H9 (cell line): ENCODE results near the gene CRMP1. TPM values are rescaled to one million over a fixed set of nuclear protein-coding genes. Genes with fewer than 3 reads are reported as not detected.

Experiments used
- DNase-seq: peaks from one replicate; pipeline ENCODE4 v3.0.0-alpha.2; 2017
- H2AFZ ChIP-seq: one replicate; pipeline ENCODE4 v1.6.1; 2013; ENCODE audit warnings: mild to moderate bottlenecking, low read length, control low read depth, moderate library complexity
- H2AK5ac ChIP-seq: 2 replicates; pipeline ENCODE4 v1.6.1; 2013; ENCODE audit warnings: low read length, control low read depth, mixed read lengths; ENCODE audit not compliant: insufficient read length
- H2BK120ac ChIP-seq: one replicate; pipeline ENCODE4 v1.6.1; 2013; ENCODE audit warnings: low read depth, mild to moderate bottlenecking, low read length, control low read depth, inconsistent platforms; ENCODE audit not compliant: poor library complexity, severe bottlenecking
- H2BK12ac ChIP-seq: 2 replicates; pipeline ENCODE4 v1.6.1; 2013; ENCODE audit warnings: low read length, control low read depth, mixed read lengths, low read depth; ENCODE audit not compliant: insufficient read length
- H2BK15ac ChIP-seq: 2 replicates; pipeline ENCODE4 v1.6.1; 2013; ENCODE audit warnings: low read depth, low read length, control low read depth
- H2BK20ac ChIP-seq: one replicate; pipeline ENCODE4 v1.6.1; 2013; ENCODE audit warnings: low read depth, mild to moderate bottlenecking, low read length, control low read depth, inconsistent platforms; ENCODE audit not compliant: poor library complexity, severe bottlenecking
- H2BK5ac ChIP-seq: 2 replicates; pipeline ENCODE4 v1.6.1; 2013; ENCODE audit warnings: low read length, control low read depth, mixed read lengths; ENCODE audit not compliant: insufficient read length
- H3K14ac ChIP-seq: 2 replicates; pipeline ENCODE4 v1.6.1; 2013; ENCODE audit warnings: low read length, control low read depth; ENCODE audit not compliant: insufficient read depth
- H3K18ac ChIP-seq: 2 replicates; pipeline ENCODE4 v1.6.1; 2013; ENCODE audit warnings: low read depth, mild to moderate bottlenecking, mixed read lengths, low read length, control low read depth; ENCODE audit not compliant: insufficient read length
- H3K23ac ChIP-seq: 2 replicates; pipeline ENCODE4 v1.6.1; 2013; ENCODE audit warnings: low read length, control low read depth, mixed read lengths, low read depth; ENCODE audit not compliant: insufficient read length
- H3K23me2 ChIP-seq: 2 replicates; pipeline ENCODE4 v1.6.1; 2013; ENCODE audit warnings: low read depth, mild to moderate bottlenecking, mixed read lengths, low read length, control low read depth; ENCODE audit not compliant: insufficient read length, poor library complexity, severe bottlenecking
- H3K27ac ChIP-seq: 2 replicates; pipeline ENCODE4 v1.5.1; 2013; ENCODE audit warnings: low read length, control low read depth, mixed read lengths, low read depth; ENCODE audit not compliant: insufficient read length
- H3K27me3 ChIP-seq: 2 replicates; pipeline ENCODE4 v1.6.1; 2013; ENCODE audit warnings: low read length, control low read depth, inconsistent platforms; ENCODE audit not compliant: insufficient read depth
- H3K4ac ChIP-seq: 2 replicates; pipeline ENCODE4 v1.6.1; 2013; ENCODE audit warnings: low read depth, mild to moderate bottlenecking, control low read depth, inconsistent platforms, low read length, moderate library complexity
- H3K4me1 ChIP-seq: 2 replicates; pipeline ENCODE4 v1.6.1; 2013; ENCODE audit warnings: low read length, control low read depth, inconsistent platforms; ENCODE audit not compliant: insufficient read depth
- H3K4me2 ChIP-seq: 2 replicates; pipeline ENCODE4 v1.6.1; 2013; ENCODE audit warnings: low read length, control low read depth, mixed read lengths; ENCODE audit not compliant: insufficient read length, insufficient read depth
- H3K56ac ChIP-seq: 2 replicates; pipeline ENCODE4 v1.6.1; 2013; ENCODE audit warnings: low read depth, mild to moderate bottlenecking, mixed read lengths, low read length, control low read depth; ENCODE audit not compliant: insufficient read length
- H3K79me1 ChIP-seq: 2 replicates; pipeline ENCODE4 v1.6.1; 2013; ENCODE audit warnings: low read depth, mild to moderate bottlenecking, moderate library complexity, low read length, control low read depth, inconsistent platforms; ENCODE audit not compliant: insufficient read depth, poor library complexity, severe bottlenecking
- H3K79me2 ChIP-seq: 2 replicates; pipeline ENCODE4 v1.6.1; 2013; ENCODE audit warnings: low read length, control low read depth, inconsistent platforms; ENCODE audit not compliant: insufficient read depth
- H3K9ac ChIP-seq: 2 replicates; pipeline ENCODE4 v1.6.1; 2013; ENCODE audit warnings: low read length, control low read depth, mixed read lengths; ENCODE audit not compliant: insufficient read length; ENCODE audit errors: extremely low read depth
- H3K9me3 ChIP-seq: one replicate; pipeline ENCODE4 v1.6.1; 2013; ENCODE audit warnings: low read depth, low read length, inconsistent platforms; ENCODE audit not compliant: control insufficient read depth
- H3T11ph ChIP-seq: one replicate; pipeline ENCODE4 v1.6.1; 2013; ENCODE audit warnings: mild to moderate bottlenecking, low read length, control low read depth, inconsistent platforms
- H4K20me1 ChIP-seq: one replicate; pipeline ENCODE4 v1.6.1; 2013; ENCODE audit not compliant: control insufficient read depth, insufficient read length, insufficient read depth
- H4K5ac ChIP-seq: 2 replicates; pipeline ENCODE4 v1.6.1; 2013; ENCODE audit warnings: low read depth, mild to moderate bottlenecking, mixed read lengths, low read length, control low read depth; ENCODE audit not compliant: insufficient read length
- H4K8ac ChIP-seq: replicated peaks from 2 replicates; pipeline ENCODE4 v1.6.1; 2013; ENCODE audit warnings: low read length, control low read depth, mixed read lengths, low read depth; ENCODE audit not compliant: insufficient read length
- H4K91ac ChIP-seq: 2 replicates; pipeline ENCODE4 v1.6.1; 2013; ENCODE audit warnings: low read depth, mild to moderate bottlenecking, moderate library complexity, mixed read lengths, low read length, control low read depth; ENCODE audit not compliant: insufficient read length
- H3K27ac Mint-ChIP-seq, 3 experiments: 2 replicates in 2 of 3; 3 replicates in 1 of 3; pipeline ENCODE4 v1.8.0; 2020 to 2021; ENCODE audit warnings: mixed read lengths in 3 of 3, mild to moderate bottlenecking in 1 of 3, moderate library complexity in 1 of 3
- H3K27me3 Mint-ChIP-seq: 2 replicates; pipeline ENCODE4 v1.8.0; 2021; ENCODE audit warnings: low read depth, mild to moderate bottlenecking, moderate library complexity, mixed read lengths
- H3K36me3 Mint-ChIP-seq, 3 experiments: 2 replicates in 2 of 3; 3 replicates in 1 of 3; pipeline ENCODE4 v1.8.0; 2020 to 2021; ENCODE audit warnings: low read depth in 3 of 3, mixed read lengths in 3 of 3; ENCODE audit not compliant: insufficient read depth in 1 of 3
- H3K4me1 Mint-ChIP-seq, 2 experiments: 2 replicates each; pipeline ENCODE4 v1.8.0; 2020; ENCODE audit warnings: mixed read lengths in 2 of 2
- H3K4me3 Mint-ChIP-seq, 2 experiments: 2 replicates in 1 of 2; 3 replicates in 1 of 2; pipeline ENCODE4 v1.8.0; 2020 to 2021; ENCODE audit warnings: mild to moderate bottlenecking in 2 of 2, mixed read lengths in 2 of 2, moderate library complexity in 1 of 2
- H3K9me3 Mint-ChIP-seq, 2 experiments: 2 replicates in 1 of 2; 3 replicates in 1 of 2; pipeline ENCODE4 v1.8.0; 2020; ENCODE audit warnings: mild to moderate bottlenecking in 2 of 2, mixed read lengths in 2 of 2, moderate library complexity in 1 of 2
- CTCF ChIP-seq: fragments of 200-600 bp; sonication (generic); conservative IDR thresholded peaks from 3 replicates; pipeline ENCODE4 v1.8.0; 2021; ENCODE audit warnings: antibody characterized with exemption, mild to moderate bottlenecking
- WGBS: extraction: QIAGEN DNeasy Blood & Tissue Kit; methylation state at CpG from one replicate; pipeline ENCODE4 v1.1.7; 2013; ENCODE audit warnings: missing lambda C conversion rate, low lambda C conversion rate, mixed read lengths; ENCODE audit not compliant: insufficient read length; ENCODE audit errors: extremely low coverage; 5-methylcytosine and 5-hydroxymethylcytosine counted together
- total RNA-seq: library from RNA; stranded (reverse); gene quantifications from 2 replicates; pipeline ENCODE4 v1.2.1, GENCODE V29; 2021

The CRMP1 gene
- total RNA-seq, 1 experiment from 2014 or later, result 71.6 TPM

- Histone ChIP-seq H3K56ac (no peak overlapping the region), H3K27me3 (no peaks in the 10 kb centered on the region), H3K4ac (no peak overlapping the region), H4K5ac (no peak overlapping the region), H2BK120ac (no peak overlapping the region), H3K4me1 (no peaks in the 10 kb centered on the region; the same call in 1 of the 2 replicates), H3K9me3 (no peaks in the 10 kb centered on the region), H3K18ac (no peak overlapping the region), H3K14ac (no peak overlapping the region), H4K8ac (no peak overlapping the region), H2AFZ (no peak overlapping the region), H2BK12ac (no peak overlapping the region), H3T11ph (no peak overlapping the region), H3K79me2 (peaks cover 6% of the 10 kb centered on the region; the same call in 1 of the 2 replicates), H3K27ac (no peak overlapping the region), H2BK20ac (no peak overlapping the region), H3K9ac (no peak overlapping the region), H4K20me1 (no peaks in the 10 kb centered on the region), H3K79me1 (no peaks in the 10 kb centered on the region), H3K23ac (no peak overlapping the region), H2BK15ac (no peak overlapping the region), H2BK5ac (no peak overlapping the region), H2AK5ac (no peak overlapping the region), H3K23me2 (no peaks in the 10 kb centered on the region), H3K4me2 (no peak overlapping the region), H4K91ac (no peak overlapping the region)
- TF ChIP-seq CTCF, result no peak
- peaks cover 11 to 36% (median 18%) of the 10 kb centered on the region in 3 experiments; a peak in 6 of 7 replicates for H3K36me3 Mint-ChIP-seq
- H3K4me3 Mint-ChIP-seq, result no peak overlapping the region
- DNase-seq, result no peak
- no peak overlapping the region for H3K27ac Mint-ChIP-seq
- no peaks in the 10 kb centered on the region for H3K9me3 Mint-ChIP-seq
- H3K27me3 Mint-ChIP-seq, result no peaks in the 10 kb centered on the region
- no CpG with 5 or more reads among the region's 3 CpGs for WGBS
- peaks cover 13 to 16% of the 10 kb centered on the region in 2 experiments for H3K4me1 Mint-ChIP-seq
Observed at GRCh38 chr4:5867866-5868265, 25.0 kb downstream of the CRMP1 start.
